HTERT RPE-1 (cell line): Measurements from ENCODE around the gene RNPEP.
"Not testable (repeated sequence)": the region's sequence is repeated elsewhere in the genome, so short reads cannot be mapped to it uniquely, and the experiment has no call there.

Experiments used
- in situ Hi-C: fragments of 300-500 bp; cut with MboI; formaldehyde crosslinking; loops from 4 replicates; pipeline ENCODE4 v1.14.3; 2020; ENCODE audit warnings: low sequenced_read_pairs

The RNPEP gene

DNA sequence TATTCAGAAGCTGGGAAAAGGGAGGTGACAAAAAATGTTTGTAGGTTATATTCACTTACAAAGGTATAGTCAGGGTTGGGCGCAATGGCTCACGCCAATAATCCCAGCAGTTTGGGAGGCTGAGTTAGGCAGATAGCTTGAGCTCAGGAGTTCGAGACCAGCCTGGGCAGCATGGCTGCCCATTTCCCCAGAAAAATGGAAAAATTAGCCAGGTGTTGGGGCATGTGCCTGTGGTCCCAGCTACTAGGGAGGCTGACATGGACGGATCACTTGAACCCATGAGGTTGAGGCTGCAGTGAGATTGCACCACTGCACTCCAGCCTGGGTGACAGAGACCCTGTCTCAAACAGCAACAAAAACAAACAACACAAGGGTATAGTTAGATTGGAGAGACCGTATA, 24.1 kb upstream of the RNPEP start:
- in situ Hi-C loops = no loop called here

DNA sequence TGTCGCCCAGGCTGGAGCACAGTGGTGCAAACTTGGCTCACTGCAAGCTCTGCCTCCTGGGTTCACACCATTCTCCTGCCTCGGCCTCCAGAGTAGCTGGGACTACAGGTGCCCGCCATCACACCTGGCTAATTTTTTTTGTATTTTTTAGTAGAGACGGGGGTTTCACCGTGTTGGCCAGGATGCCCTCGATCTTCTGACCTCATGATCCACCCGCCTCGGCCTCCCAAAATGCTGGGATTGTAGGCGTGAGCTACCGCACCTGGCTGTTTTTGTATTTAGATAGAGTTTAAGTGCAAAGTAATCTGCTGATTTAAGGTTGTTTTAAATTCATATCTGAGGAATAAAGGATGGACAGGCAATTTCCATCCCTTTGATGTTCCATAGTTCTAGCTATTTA, 20.1 kb upstream of the RNPEP start:
- in situ Hi-C loops = not testable (repeated sequence)

DNA sequence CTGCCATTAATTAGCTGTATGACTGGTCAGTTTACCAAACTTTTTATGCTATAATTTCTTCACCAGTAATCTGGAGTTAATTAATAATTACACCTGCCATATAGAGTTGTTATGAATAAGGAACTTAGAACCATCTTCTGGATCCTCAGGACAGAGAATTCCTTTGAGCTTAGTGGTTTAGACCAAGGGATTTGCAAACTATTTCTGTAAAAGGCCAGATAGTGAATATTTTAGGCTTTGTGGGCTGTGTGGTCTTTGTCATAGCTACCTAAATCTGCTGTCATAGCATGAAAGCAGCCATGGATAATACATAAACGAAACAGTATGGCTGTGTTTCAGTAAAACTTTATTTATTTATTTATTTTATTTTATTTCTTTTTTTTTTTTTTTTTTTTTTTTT, 18.2 kb upstream of the RNPEP start:
- in situ Hi-C loops = no loop called here

DNA sequence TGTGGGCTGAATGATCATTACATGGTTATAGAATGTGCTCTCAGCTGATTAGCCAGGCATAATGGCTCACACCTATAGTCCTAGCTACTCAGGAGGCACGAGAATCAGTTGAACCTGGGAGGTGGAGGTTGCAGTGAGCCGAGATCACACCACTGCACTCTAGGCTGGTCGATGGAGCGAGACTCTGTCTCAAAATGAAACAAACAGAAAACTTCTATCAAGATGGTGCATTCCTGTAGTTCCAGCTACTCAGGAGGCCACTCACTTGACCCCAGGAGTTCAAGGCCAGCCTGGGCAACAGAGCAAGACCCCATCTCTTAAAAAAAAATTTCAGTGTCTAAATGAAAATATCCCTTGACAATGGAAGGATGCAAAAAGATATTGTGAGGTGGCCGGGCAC, 16.3 kb upstream of the RNPEP start:
- in situ Hi-C loops = no loop called here

DNA sequence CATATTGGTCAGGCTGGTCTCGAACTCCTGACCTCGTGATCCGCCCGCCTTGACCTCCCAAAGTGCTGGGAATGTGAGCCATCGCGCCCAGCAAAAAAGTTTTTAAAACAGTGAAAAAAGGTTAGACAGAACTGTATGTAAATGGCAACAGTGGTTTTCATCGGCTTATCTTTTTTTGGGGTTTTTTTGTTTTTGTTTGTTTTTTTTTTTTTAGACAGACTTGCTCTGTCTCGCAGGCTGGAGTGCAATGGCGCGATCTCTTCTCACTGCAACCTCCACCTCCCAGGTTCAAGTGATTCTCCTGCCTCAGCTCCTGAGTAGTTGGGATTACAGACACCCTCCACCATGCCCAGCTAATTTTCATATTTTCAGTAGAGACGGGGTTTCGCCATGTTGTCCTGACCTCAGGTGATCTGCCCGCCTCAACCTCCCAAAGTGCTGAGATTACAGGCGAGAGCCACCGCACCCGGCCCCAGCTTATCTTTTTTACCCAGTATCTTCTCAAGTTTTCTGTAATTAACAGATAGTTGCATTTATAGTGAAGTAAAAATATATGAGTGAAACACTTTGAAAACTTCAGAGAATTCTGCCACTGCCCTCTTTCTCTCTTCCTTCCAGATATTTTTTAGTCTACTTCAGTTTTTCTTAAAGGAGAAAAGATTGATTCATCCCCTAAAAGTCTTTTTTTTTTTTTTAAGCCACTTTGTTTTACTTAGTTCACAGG, 14.1 kb upstream of the RNPEP start:
- in situ Hi-C loops = no loop called here

DNA sequence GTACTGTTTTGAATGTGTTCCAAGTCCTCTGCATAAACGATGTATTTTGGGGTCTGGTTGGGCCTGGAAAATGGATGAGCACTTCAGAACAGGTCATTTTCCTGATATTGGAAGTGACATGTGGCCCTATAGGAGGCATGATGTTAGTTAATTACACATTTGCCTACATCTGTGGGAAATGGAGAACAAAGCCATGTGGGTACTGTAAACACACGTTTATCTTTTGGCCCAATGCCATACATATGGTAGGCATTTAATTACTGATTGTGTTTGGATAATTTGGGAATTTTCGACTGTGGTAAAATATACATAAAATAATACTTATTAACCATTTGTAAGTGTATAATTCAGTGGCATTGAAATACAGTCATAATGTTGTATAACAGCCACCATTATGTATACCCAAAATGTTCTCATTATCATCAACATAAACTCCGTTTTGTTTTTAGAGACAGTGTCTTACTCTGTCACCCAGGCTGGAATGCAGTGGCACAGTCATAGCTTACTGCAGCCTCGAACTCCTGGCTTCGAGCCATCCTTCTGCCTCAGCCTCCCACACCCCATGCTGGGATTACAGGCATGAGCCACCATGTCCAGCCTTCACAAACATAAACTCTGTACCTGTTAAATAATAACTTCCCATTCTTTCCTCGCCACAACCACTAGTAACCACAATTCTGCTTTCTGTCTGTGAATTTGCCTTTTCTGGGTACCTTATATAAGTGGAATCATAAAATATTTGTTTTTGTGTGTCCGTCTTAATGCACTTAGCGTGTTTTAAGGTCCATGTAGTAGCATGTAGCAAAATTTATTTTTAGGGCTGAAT, 11.9 kb upstream of the RNPEP start:
- in situ Hi-C loops = no loop called here

DNA sequence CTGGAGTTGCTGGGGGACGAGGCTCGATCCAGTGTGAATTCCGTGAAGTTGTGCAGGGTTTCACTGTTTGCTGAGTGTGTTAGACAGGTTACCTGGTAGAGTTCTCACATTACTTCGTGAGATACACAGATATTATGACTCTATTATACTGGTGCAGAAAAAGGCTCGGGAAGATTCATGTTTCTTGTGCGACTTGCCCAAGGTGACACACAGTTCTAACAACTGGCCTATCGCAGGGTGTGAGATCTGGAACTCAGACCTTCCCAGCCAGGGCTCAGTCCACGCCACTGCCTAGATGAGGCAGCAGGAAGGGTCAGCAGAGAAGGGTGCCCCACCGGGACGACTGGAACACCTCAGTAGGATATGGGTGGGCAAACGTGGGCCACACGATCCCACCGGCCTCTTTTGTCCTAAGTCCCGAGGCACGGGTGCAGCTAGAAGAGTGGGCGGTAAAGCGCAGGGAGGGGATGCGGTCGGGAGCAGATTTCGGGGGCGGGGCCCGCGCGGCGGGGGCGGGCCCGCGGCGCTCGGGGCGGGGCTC, 296 bp upstream of the RNPEP start:
- in situ Hi-C loops = no loop called here

DNA sequence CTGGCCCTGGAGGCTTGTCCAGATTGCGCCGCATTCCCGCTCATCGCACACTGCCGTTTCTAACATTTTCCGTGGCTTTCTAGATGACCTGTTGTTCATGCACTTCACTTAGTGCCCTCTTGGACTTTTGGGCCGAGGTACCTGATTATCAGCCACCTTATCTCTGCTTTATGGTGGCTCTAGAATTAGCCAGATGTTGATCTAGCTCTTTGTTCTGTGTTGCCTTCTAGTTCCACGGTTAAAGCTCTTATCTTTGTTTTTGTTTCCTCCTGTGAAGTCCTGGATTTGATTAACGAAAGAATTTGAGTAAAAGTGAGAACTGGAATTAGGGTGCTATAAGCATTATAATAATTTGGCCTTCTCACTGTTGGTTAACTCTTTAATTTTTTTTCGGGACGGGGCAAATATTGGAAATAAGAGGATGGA, 945 bp downstream of the RNPEP start:
- in situ Hi-C loops = no loop called here

DNA sequence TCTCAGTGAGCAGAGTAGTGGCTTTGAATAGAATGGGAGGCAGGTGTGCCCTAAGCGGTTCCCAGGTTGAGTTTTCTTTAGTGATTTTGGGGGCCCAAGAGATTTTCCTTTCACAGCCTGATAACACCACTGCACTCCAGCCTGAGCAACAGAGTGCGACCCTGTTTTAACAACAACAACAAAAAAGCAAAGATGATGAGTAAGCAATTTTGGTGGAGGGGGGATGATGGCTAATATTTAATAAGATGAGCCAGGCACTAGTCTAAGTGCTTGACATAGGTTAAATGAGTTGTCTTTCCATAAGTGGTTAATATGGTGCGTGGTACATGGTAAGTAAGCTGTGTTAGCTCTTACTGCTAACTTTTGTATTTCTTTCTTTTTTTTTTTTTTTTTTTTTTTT, 2.0 kb downstream of the RNPEP start:
- in situ Hi-C loops = no loop called here

DNA sequence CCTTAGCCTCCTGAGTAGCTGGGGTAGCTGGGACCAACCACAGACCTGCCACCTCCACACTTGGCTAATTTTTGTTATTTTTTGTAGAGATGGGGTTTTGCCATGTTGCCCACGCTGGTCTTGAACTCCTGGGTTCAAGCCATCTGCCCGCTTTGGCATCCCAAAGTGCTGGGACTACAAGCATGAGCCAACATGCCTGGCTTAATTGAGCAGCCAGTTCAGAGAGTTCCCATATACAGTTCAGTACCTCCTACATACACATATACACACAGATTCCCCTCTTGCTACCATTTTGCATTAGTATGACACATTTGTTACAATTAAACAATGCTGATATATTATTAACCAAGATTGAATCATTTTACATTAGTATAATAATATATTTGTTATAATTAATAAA, 2.9 kb downstream of the RNPEP start:
- in situ Hi-C loops = no loop called here

DNA sequence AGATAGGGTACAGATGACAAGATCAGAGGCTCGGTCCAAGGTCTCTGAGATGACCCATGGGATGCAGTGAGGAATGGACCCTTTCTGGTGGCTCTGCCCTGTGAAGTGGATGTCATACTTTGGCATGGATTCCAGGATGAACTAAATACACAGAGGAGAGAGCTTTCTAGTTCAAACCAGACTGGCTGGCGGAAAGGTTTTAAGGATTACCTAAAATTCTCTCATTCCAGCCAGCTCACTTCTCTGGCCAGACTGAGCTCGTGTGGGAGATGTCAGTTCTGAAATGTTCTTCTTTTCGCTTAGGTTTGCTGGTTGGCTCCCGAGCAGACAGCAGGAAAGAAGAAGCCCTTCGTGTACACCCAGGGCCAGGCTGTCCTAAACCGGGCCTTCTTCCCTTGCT, 6.2 kb downstream of the RNPEP start:
- in situ Hi-C loops = no loop called here

DNA sequence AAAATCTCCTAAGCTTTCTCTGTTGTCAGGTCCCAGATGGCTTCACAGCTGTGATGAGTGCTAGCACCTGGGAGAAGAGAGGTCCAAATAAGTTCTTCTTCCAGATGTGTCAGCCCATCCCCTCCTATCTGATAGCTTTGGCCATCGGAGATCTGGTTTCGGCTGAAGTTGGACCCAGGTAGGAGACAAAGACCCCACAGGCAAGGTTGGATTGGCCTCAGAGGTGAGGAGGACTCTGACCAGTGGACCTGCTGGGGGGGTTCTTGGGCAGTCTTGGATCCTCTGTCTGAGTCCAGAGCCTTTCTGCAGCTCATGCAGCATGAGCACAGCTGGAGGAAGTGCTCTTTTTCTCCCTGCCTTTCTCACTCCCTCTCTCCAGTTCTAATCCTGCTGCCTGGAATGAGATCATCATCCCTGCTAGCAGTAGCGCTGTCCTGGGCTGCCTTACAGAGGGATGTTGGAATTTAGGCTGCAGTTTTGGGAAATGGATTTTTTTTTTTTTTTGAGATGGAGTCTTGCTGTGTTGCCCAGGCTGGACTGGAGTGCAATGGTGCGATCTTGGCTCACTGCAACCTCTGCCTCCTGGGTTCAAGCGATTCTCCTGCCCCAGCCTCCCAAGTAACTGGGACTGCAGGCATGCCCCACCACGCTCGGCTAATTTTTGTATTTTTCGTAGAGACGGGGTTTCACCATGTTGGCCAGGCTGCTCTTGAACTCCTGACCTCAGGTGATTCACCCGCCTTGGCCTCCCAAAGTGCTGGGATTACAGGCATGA, 7.1 kb downstream of the RNPEP start:
- in situ Hi-C loops = no loop called here

DNA sequence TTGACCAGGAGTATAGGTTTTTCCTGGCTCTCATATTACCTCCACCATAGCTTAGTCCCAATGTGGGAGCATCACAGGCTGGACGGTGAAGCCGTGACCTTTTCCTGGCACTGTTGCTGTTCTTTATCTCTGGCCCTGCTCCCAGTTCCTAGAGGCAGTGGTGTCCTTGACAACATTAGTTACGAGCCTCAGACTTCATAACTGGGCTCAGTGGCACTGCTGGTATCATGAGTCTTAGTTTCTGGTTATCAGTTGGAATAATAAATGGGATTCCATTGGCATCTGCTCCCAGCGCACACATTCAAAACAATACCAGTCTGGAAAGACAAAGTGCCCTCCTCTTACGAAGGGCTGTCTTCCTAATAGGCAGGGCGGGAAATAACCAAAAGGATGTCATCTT, 8.0 kb downstream of the RNPEP start:
- in situ Hi-C loops = no loop called here

DNA sequence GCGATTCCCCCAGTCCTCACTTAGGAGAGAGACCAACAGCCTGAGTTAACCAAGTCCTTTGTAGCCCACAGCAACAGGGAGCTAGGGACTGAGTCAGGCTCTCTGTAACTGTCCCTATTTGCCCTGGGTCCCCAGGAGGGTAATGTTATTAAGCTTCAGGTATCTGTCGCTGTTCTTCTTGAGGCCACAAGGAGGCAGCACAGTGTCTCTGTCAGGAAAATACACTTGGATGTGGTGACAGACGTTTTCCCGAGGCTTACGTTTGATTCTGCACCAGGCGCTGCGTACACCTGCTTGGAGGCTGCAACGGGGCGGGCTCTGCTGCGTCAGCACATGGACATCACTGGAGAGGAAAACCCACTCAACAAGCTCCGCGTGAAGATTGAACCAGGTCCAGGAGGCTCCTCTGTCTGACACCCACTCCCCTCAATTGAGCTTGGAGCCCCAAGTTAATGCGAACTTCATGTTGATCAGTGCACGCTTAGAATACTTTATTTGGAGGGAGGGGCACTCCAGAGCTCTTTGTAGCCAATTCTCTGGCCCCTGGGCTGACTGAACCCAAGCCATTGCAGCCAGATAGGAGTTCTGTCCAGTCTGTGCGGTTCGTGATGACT, 17.3 kb downstream of the RNPEP start:
- in situ Hi-C loops = loop anchor here (25.0 kb wide), 1 partner anchor 113 kb away; the partner anchor contains the start of gene GPR37L1

DNA sequence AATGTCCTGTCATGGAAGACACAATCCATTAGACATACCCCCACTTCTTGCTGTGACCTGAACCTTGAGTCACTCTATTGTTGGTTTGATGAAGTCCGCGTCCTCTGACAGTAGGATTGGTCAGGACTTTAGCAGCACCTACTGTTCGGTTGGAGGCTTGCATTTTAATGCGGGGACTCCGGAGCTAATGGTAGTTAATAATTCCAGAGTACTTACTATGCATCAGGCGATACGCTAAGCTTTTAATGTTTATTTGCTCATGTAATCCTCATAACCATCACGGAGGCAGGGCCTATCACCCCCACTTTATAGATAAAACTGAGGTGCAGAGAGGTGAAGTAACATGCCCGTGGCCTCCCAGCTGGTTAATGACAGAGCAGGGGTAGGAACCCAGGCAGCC, 20.1 kb downstream of the RNPEP start:
- in situ Hi-C loops = loop anchor here (25.0 kb wide), 1 partner anchor 110 kb away; the partner anchor contains the start of gene GPR37L1

DNA sequence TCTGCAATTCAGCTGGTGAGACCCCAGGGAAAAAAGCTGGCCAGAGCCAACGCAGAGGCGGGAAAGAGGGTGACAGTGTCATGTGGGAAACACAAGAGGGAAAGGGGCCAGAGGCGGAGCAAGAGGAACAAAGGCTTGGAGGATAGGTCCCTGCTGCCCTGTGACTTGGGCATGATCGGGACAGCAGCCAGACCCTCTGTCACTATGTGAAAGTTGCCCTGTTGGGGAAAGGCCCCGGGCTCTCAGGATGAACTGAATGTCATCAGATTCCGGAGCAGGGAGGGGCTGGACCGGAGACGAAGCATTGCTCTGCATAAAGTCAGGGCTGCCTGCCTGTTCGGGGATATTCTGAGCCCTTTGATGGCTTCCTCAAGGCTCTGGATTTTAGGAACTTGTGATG, 22.3 kb downstream of the RNPEP start:
- in situ Hi-C loops = loop anchor here (25.0 kb wide), 1 partner anchor 108 kb away; the partner anchor contains the start of gene GPR37L1

DNA sequence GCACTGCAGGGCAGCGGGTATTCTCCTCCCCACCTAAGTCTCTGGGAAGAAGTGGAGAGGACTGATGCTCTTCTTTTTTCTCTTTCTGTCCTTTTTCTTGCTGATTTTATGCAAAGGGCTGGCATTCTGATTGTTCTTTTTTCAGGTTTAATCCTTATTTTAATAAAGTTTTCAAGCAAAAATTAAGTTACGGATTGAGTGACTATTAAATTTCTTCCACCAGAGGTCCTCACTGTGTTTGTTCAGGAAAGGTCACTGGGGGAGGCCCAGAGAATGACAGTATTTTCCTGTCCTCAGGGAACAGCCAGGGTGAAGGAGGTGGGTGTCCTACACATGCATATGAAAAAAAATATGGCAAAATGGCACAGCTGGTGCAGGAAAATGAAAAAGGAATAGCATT, 23.5 kb downstream of the RNPEP start:
- in situ Hi-C loops = loop anchor here (25.0 kb wide), 1 partner anchor 106 kb away; the partner anchor contains the start of gene GPR37L1

DNA sequence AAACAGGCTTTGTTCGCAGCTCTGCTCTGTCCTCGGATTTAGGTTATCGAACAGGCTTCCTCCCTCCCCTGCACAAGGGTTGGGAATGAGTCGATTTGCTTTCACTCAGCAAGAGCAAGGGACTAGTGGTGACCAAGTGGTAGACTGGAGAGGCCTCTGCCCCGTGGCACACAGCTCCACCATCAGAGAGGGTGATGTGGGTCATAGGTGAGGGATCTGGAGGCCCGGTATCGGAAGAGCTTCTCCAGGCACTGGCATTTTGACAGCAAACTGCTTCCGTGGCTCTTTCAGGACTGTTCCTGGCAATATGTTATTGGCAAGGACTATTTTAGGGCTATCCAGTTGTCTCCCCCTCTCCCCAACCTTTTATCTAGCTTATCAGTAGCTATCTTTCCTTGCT, 24.9 kb downstream of the RNPEP start:
- in situ Hi-C loops = loop anchor here (25.0 kb wide), 1 partner anchor 105 kb away; the partner anchor contains the start of gene GPR37L1

DNA sequence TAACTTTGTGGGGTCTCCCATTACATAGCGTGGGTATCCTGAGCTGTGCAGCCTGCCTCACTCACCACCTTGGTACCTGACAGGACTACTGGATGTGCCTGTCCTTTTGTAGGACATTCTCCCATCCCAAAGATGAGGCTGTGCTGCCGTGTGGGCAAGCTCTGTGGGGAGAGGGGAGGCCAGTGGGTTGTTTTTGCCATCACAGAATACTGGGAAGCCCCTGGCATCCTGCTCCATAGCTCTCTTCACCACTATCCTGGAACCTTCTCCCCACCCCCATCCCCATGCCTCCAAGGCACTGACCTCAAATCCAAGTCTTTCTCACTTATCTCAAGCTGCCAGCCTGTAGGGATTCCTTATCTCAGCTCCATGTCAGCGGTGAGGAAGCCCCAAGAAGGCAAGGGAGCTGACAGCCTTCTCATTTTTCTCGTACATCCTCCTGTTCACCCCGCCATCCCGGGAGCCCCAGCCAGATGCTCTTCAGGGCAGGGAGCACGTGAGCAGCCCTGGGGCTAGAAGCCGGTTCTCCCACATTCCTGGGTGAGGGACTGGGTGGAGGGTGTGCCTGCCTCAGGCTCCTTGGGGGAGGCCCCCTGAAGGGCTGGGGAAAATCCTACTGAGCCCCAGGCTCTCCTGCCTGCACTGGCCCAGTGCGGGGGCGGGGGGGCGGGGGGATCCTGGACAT, 25.5 kb downstream of the RNPEP start:
- in situ Hi-C loops = loop anchor here (25.0 kb wide), 1 partner anchor 104 kb away; the partner anchor contains the start of gene GPR37L1
